Prostate gland (tissue), 2 donors: Measurements from ENCODE around the gene FASTKD3.

ENCODE experiments used
- CTCF ChIP-seq, 4 experiments: fragments of 200-600 bp in 2 of 4; fragments of 450-650 bp in 2 of 4; sonication (generic) in 2 of 4; IDR thresholded peaks; 1 replicate in 3 of 4; 2 replicates in 1 of 4; pipeline ENCODE4 v1.5.1; 2016 to 2019; ENCODE audit warnings: antibody characterized with exemption in 4 of 4, mild to moderate bottlenecking in 2 of 4, moderate library complexity in 2 of 4
- POLR2A ChIP-seq: fragments of 450-650 bp; IDR thresholded peaks from one replicate; pipeline ENCODE4 v1.6.1; 2016; ENCODE audit warnings: antibody characterized with exemption, mild to moderate bottlenecking
- POLR2AphosphoS5 ChIP-seq: sonication (generic); formaldehyde crosslinking; IDR thresholded peaks from one replicate; pipeline ENCODE4 v1.6.1; 2017; ENCODE audit warnings: antibody characterized with exemption

- TF ChIP-seq CTCF (IDR thresholded peaks at IDR 0.05), result no peak
- TF ChIP-seq POLR2AphosphoS5, result no peak
- TF ChIP-seq POLR2A, result no peak
These were observed 54.0 kb downstream of the FASTKD3 start for GRCh38 chr5:7814816-7815215.
